ENCODE measurements around the gene PGA5.
"Not testable (repeated sequence)": the region's sequence is repeated elsewhere in the genome, so short reads cannot be mapped to it uniquely, and the experiment has no call there.

Gene PGA5

GRCh38 chr11:61226457-61227137 lies 14.4 kb upstream of the PGA5 start:
- not testable (repeated sequence) for DNase-seq (ENCODE audit: low read depth)

DNA sequence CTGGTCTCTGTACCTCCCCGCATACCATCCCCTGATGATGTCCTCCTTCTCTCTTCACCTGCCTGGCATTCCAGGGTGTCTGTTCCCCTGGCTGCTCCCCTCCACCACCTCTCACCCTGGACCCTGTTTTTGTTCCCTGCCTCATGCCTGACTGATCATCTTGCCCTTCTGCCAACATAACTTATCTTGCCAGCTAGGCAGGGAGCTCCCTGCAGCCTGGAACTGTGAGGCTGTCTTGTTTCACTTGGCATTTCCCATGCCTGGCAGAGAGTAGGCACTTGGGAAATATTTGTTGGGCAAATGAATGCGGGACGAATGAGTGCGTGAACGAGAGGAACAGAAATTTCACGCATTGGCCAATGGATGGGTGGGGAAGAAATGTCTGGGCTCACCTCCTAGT lies 11.5 kb upstream of the PGA5 start:
- DNase-seq (ENCODE audit: low read depth) = not testable (repeated sequence)

- not testable (repeated sequence) for DNase-seq (ENCODE audit: low read depth)
Observed at GRCh38 chr11:61231033-61231432, 9.9 kb upstream of the PGA5 start.

GRCh38 chr11:61231585-61231984 lies 9.4 kb upstream of the PGA5 start:
- DNase-seq (ENCODE audit: low read depth) = not testable (repeated sequence)

DNA sequence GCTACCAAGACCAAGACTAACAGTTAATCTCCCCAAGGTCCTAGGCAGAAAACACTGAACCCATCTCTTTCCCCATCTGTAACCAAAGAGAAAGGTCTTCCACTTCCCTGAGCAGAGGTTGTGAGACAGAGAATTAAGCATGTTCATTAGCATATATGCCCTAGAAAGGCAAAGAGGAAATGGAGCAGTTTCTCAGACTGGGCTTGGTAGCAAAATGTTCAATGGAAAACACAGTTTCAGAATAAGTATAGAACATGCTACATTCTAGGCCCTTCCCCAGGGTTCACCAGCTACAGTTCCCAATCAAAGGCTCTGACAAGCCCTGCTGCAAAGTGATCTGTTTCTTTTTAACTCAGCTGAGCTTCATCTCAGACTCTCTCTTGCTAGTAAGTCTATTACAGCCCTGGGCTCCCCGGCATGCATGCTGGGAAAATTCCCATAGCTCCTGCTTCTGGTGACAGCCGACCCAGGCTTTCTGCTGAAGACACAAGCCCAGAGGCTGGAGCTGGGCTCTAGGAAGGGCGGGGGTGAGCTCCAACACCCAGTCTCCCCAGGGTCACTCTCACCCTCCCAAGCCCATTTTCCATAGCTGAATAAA lies 8.3 kb upstream of the PGA5 start:
- DNase-seq (ENCODE audit: low read depth) = not testable (repeated sequence)

- not testable (repeated sequence) for DNase-seq (ENCODE audit: low read depth)
Observed at GRCh38 chr11:61237130-61237529, 3.8 kb upstream of the PGA5 start.

GRCh38 chr11:61240288-61240687 lies 687 bp upstream of the PGA5 start:
- not testable (repeated sequence) for DNase-seq (ENCODE audit: low read depth)

GRCh38 chr11:61241526-61241925 lies 551 bp downstream of the PGA5 start:
- not testable (repeated sequence) for DNase-seq (ENCODE audit: low read depth)

DNA sequence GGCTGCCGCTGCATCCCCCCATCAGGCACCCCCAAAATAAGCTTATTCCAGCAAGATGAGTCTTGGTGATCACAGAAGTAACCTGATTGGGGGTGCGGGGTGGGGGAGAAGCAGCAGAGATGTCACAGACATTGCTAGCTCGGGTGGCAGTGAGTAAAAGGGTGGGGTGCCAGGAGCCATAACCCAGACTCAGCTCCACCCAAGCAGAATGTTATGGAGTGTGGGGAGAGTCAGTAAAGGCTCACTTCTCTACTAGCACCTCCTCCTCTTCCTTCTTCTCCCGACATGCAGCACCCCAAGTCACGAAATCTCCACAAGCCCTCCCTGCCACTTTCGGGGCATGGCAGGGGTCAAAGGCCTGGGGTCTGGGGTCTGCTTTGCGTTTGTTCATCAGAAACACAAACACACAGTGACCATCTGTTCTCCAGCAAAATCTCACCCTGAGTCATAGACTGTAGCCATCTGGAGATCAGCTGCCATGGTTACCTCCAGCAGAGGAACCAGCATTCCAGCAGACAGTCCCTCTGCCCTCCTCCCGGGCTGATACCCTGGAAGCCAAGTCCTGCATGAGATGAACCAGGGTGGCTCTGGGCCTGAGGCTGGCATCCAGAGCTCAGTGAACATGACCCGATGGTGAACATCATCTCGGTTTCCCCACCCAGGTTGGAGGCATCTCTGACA lies 4.4 kb downstream of the PGA5 start:
- not testable (repeated sequence) for DNase-seq (ENCODE audit: low read depth)

GRCh38 chr11:61248071-61248470 lies 7.1 kb downstream of the PGA5 start:
- not testable (repeated sequence) for DNase-seq (ENCODE audit: low read depth)

DNA sequence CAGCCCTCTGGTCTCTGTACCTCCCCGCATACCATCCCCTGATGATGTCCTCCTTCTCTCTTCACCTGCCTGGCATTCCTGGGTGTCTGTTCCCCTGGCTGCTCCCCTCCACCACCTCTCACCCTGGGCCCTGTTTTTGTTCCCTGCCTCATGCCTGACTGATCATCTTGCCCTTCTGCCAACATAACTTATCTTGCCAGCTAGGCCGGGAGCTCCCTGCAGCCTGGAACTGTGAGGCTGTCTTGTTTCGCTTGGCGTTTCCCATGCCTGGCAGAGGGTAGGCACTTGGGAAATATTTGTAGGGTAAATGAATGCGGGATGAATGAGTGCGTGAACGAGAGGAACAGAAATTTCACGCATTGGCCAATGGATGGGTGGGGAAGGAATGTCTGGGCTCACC lies 8.2 kb downstream of the PGA5 start:
- DNase-seq (ENCODE audit: low read depth) = not testable (repeated sequence)

DNA sequence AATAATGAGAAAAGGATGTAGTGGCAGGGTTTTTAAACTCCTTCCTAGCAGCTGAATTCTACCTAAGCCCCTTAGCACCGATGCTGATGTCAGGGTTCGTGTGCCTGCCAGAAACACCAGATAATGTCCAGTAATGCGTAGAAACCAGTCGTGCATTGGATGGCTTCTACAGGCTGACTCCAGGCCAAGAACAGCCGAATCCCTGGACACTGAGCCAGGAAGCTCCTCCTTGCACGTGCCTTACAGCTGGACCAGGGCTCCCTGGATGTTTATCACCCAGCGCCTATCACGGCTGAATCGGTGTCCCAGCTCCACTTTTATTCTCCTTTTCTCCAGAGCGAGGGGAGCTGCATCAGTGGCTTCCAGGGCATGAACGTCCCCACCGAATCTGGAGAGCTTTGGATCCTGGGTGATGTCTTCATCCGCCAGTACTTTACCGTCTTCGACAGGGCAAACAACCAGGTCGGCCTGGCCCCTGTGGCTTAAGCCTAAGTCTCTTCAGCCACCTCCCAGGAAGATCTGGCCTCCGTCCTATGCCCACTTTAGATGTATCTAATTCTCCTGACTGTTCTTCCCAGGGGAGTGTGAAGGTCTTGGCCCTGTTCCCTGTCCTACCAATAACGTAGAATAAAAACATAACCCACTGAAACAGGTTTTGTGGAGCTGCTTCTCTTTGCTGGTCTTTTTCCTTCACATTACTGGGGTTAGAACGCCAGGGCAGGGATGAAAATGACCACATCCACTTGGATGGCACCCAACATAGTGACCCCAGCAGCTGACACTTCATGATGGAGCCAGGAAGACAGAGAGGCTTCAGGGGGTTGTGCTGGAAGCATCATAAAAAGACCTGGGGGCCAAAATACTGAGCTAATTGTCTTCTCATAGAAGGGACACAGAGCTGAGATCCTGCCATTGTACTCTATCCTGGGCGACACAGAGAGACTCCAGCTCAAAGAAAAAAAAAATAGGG lies 10.1 kb downstream of the PGA5 start:
- DNase-seq (ENCODE audit: low read depth) = not testable (repeated sequence)

DNA sequence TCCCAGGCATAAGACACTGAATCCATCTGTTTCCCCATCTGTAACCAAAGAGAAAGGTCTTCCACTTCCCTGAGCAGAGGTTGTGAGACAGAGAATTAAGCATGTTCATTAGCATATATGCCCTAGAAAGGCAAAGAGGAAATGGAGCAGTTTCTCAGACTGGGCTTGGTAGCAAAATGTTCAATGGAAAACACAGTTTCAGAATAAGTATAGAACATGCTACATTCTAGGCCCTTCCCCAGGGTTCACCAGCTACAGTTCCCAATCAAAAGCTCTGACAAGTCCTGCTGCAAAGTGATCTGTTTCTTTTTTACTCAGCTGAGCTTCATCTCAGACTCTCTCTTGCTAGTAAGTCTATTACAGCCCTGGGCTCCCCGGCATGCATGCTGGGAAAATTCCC lies 11.4 kb downstream of the PGA5 start:
- not testable (repeated sequence) for DNase-seq (ENCODE audit: low read depth)

DNA sequence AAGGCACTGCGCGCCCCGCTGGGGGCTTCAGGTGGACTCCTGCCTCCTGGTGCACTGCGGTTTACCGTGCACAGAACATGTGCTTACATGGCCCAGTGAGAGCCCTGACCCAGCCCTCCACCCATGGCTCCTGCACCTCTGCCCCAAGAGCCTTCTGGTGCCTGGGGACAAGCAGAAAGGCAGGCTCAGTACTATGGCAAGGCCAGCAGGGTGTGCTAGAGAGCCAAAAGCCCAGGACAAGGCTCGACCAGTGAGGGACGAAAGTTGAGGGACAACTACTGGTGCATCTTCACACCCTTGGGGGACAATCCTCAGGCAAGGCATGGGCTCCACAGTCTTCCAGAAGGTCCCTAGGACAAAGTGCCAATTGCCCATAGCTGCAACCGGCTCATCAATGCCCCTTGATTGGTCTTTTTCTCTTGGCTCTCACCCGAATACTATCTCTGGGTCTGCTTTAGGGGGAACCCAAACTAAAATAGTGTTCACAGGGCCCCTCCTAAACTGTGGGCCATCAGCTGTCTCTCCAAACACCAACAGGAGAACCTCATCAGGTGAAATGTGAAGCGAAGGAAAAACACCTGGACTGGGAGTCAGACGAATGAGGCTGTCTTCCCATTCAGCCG lies 13.5 kb downstream of the PGA5 start:
- peak; percentile 34 for DNase-seq (ENCODE audit: low read depth)

GRCh38 chr11:61256710-61257482 lies 15.9 kb downstream of the PGA5 start:
- DNase-seq (ENCODE audit: low read depth) = no peak

DNA sequence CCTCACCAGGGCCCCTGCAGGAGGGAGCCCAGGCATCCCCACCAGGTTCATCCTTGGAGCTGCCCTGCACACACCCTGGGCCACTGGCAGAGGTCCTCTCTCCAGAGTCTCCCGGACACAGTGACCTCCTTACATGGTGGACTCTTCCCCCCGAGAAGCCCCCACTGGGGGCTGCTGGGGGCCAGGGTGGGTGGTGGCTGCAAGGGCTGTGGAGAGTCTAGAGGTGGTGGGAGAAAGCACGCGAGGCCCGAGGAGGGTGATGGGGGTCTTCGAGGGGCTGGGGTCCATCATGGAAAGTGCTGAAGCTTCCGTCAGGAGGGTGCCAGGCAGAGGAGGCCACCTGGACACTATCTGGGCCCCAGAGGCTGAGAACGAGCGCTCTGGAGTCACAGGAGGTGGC lies 17.6 kb downstream of the PGA5 start:
- DNase-seq (ENCODE audit: low read depth) = no peak

DNA sequence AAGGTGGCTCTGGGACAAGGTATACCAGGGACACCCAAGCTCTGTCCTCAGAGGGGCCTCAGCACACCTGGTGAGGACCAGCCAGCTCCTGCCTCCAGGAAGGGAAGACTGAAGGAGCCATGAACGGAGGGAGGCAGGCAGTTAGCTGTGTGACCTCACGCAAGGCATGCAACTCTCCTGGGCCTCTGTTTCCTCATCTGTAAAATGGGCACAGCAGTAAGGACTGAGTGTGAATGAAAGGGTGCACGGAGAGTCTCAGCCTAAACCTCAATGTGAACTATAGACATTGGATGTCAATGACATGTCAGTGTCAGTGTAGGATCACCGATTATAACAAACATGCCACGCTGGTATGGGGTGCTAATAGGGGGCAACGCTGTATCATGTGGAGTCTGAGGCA lies 18.4 kb downstream of the PGA5 start:
- DNase-seq (ENCODE audit: low read depth) = no peak

GRCh38 chr11:61264371-61264770 lies 23.4 kb downstream of the PGA5 start:
- no peak for DNase-seq (ENCODE audit: low read depth)

GRCh38 chr11:61264795-61265194 lies 23.8 kb downstream of the PGA5 start:
- DNase-seq (ENCODE audit: low read depth) = no peak

GRCh38 chr11:61265357-61265756 lies 24.4 kb downstream of the PGA5 start:
- DNase-seq (ENCODE audit: low read depth) = no peak

DNA sequence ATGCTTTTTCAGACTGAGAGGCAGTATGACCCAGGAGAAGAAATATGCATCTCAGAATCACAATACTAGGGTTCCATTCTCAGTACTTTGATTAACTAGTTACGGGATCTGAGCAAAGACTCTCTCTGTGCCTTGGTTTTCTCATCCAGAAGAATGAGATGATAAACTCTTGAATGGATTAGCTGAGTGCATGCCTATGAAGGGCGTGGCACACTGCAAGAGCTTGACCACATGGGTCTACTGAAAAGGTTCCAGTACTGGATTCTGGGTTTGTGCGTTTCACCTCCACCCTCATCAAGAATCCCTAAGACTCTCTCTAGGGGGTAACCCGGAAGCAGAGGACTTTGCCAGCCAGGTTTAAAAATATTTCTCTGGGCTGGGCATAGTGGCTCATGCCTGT lies 25.6 kb downstream of the PGA5 start:
- DNase-seq (ENCODE audit: low read depth) = no peak
